B cell (primary cell): ENCODE data around the gene KRTAP10-7. TPM values are rescaled to one million over a fixed set of nuclear protein-coding genes. Genes with fewer than 3 reads are reported as not detected.
A peak's percentile ranks its signal among the peaks of the same experiment; 100 is the strongest.

Experiments
- ATAC-seq: fragments of 200-7000 bp; cut with Tn5 transposase; one replicate; pipeline ENCODE4 v1.10.0; 2021; ENCODE audit warnings: low read depth, mild to moderate bottlenecking, moderate number of reproducible peaks, moderate library complexity
- CTCF ChIA-PET: fragments of 350-600 bp; sonication (Branson Sonifier 250); formaldehyde crosslinking; loops from one replicate; lab custom pipeline; 2021; ENCODE audit warnings: antibody characterized with exemption, inconsistent platforms; lab: Charles Lee
- POLR2A ChIA-PET: fragments of 350-600 bp; sonication (Branson Sonifier 250); formaldehyde crosslinking; loops from one replicate; lab custom pipeline; 2021; ENCODE audit warnings: antibody characterized with exemption; lab: Charles Lee
- DNase-seq: peaks from one replicate; pipeline ENCODE4 v3.0.0; 2013
- H2AFZ ChIP-seq: 2 replicates; pipeline ENCODE4 v1.6.1; 2012; ENCODE audit warnings: mild to moderate bottlenecking, low read depth, low read length; ENCODE audit not compliant: insufficient read depth, poor library complexity, severe bottlenecking
- H3K27ac ChIP-seq, 2 donors: 1 replicate in 1 of 2; 2 replicates in 1 of 2; pipeline ENCODE4 v1.5.1; 2012 to 2013; ENCODE audit warnings: low read length in 2 of 2, mild to moderate bottlenecking in 2 of 2, moderate library complexity in 1 of 2
- H3K27me3 ChIP-seq, 4 experiments: fragments of 200-600 bp in 1 of 4; sonication (generic) in 1 of 4; replicated peaks in 1 of 4; 1 replicate in 2 of 4; 2 replicates in 2 of 4; pipeline versions ENCODE4 v1.6.1 to v1.7.0; 2013 to 2016; ENCODE audit warnings: low read length in 3 of 4, mild to moderate bottlenecking in 2 of 4, mixed read lengths in 1 of 4, moderate library complexity in 1 of 4; ENCODE audit not compliant: insufficient read depth in 4 of 4, control insufficient read depth in 3 of 4; ENCODE audit errors: control extremely low read depth in 1 of 4
- H3K36me3 ChIP-seq, 2 experiments: replicated peaks in 1 of 2; 1 replicate in 1 of 2; 2 replicates in 1 of 2; pipeline versions ENCODE4 v1.6.1 to v1.7.1; 2013; ENCODE audit warnings: low read length in 1 of 2; ENCODE audit not compliant: insufficient read depth in 2 of 2, control insufficient read depth in 1 of 2; ENCODE audit errors: control extremely low read depth in 1 of 2, extremely low read depth in 1 of 2
- H3K4me1 ChIP-seq, 2 donors: fragments of 200-600 bp in 1 of 2; sonication (generic) in 1 of 2; 1 replicate in 1 of 2; 2 replicates in 1 of 2; pipeline versions ENCODE4 v1.5.1 to v1.6.1; 2013 to 2017; ENCODE audit warnings: low read length in 2 of 2; ENCODE audit not compliant: control insufficient read depth in 2 of 2, insufficient read depth in 2 of 2
- H3K4me2 ChIP-seq: replicated peaks from 2 replicates; pipeline ENCODE3; 2012; ENCODE audit warnings: mild to moderate bottlenecking, low read depth, low read length; ENCODE audit not compliant: poor library complexity, severe bottlenecking
- H3K4me3 ChIP-seq, 5 experiments: fragments of 200-600 bp in 1 of 5; sonication (generic) in 1 of 5; 1 replicate in 3 of 5; 2 replicates in 2 of 5; pipeline versions ENCODE4 v1.5.1 to v1.7.0; 2011 to 2016; ENCODE audit warnings: low read length in 4 of 5, mild to moderate bottlenecking in 4 of 5, low read depth in 2 of 5, control low read depth in 1 of 5, moderate library complexity in 1 of 5; ENCODE audit not compliant: insufficient read depth in 1 of 5; ENCODE audit errors: control extremely low read depth in 1 of 5, extremely low read depth in 1 of 5
- H3K79me2 ChIP-seq: fragments of 200-600 bp; sonication (generic); one replicate; pipeline ENCODE4 v1.6.0; 2016; ENCODE audit warnings: low read length; ENCODE audit not compliant: control insufficient read depth, insufficient read depth
- H3K9ac ChIP-seq: fragments of 200-600 bp; sonication (generic); 2 replicates; pipeline ENCODE4 v1.6.1; 2017; ENCODE audit warnings: mild to moderate bottlenecking, low read length, moderate library complexity
- H3K9me3 ChIP-seq, 3 donors: one replicate each; pipeline versions ENCODE4 v1.6.1 to v1.7.1; 2013; ENCODE audit warnings: low read length in 2 of 3; ENCODE audit not compliant: control insufficient read depth in 2 of 3, insufficient read depth in 1 of 3; ENCODE audit errors: control extremely low read depth in 1 of 3
- H4K20me1 ChIP-seq: 2 replicates; pipeline ENCODE4 v1.6.0; 2012; ENCODE audit warnings: mild to moderate bottlenecking, low read length; ENCODE audit not compliant: insufficient read depth, control insufficient read depth, poor library complexity, severe bottlenecking
- H3K27ac Mint-ChIP-seq: one replicate; pipeline ENCODE4 v1.8.0; 2021; ENCODE audit warnings: mixed read lengths
- H3K27me3 Mint-ChIP-seq: one replicate; pipeline ENCODE4 v1.8.0; 2021; ENCODE audit warnings: mixed read lengths
- H3K4me1 Mint-ChIP-seq: one replicate; pipeline ENCODE4 v1.8.0; 2021; ENCODE audit warnings: mixed read lengths
- H3K4me3 Mint-ChIP-seq: one replicate; pipeline ENCODE4 v1.8.0; 2021; ENCODE audit warnings: mixed read lengths
- H3K9me3 Mint-ChIP-seq: one replicate; pipeline ENCODE4 v1.8.0; 2022; ENCODE audit warnings: mixed read lengths; ENCODE audit not compliant: insufficient read depth
- CTCF ChIP-seq: fragments of 200-600 bp; IDR thresholded peaks from one replicate; pipeline ENCODE4 v1.8.0; 2022; ENCODE audit warnings: antibody characterized with exemption, mild to moderate bottlenecking
- EZH2 ChIP-seq: IDR thresholded peaks from 2 replicates; pipeline ENCODE4 v1.6.1; 2012; ENCODE audit warnings: borderline replicate concordance, low read depth, mild to moderate bottlenecking, moderate library complexity, low read length; ENCODE audit not compliant: insufficient read depth, poor library complexity, severe bottlenecking
- WGBS: methylation state at CpG from one replicate; pipeline ENCODE4 v1.1.5; 2013; ENCODE audit warnings: missing lambda C conversion rate; ENCODE audit not compliant: insufficient coverage; 5-methylcytosine and 5-hydroxymethylcytosine counted together
- intact Hi-C: fragments of 100-400 bp; cut with micrococcal nuclease; formaldehyde crosslinking; loops from one replicate; pipeline ENCODE4 v1.10.0; 2022
- polyA plus RNA-seq: library from polyadenylated mRNA; depleted of rRNA; stranded (reverse); fragments of >200 nt; gene quantifications from 2 replicates; pipeline ENCODE4 v1.2.3, GENCODE V29; 2012
- total RNA-seq, 2 donors: library from RNA; stranded (reverse); fragments of 120-200 nt in 1 of 2; gene quantifications; 1 replicate in 1 of 2; 2 replicates in 1 of 2; pipeline versions ENCODE4 v1.2.3 to v1.2.4, GENCODE V29; 2013 to 2022

Gene KRTAP10-7
- total and polyA plus RNA-seq, 2 donors (not counting 1 experiment from before 2014, with no cell fraction given) = not detected

GRCh38 chr21:44567481-44568171 lies 32.8 kb upstream of the KRTAP10-7 start:
- intact Hi-C loops = loop anchor here (5.0 kb wide), 1 partner anchor 545 kb away; no protein-coding TSS in a partner anchor
- WGBS = 92% methylated on average over 18 of the region's 18 CpGs
- Histone ChIP-seq H3K4me3 (no peak overlapping the region), H4K20me1 (no peaks in the 10 kb centered on the region), H2AFZ (no peak overlapping the region), H3K27me3 (no peaks in the 10 kb centered on the region), H3K9me3 (peaks cover 0 to 18% (median 4%) of the 10 kb centered on the region in 3 donors), H3K4me1 (peaks cover 12 to 26% of the 10 kb centered on the region in 2 donors), H3K9ac (no peak overlapping the region), H3K27ac (no peak overlapping the region), H3K36me3 (no peaks in the 10 kb centered on the region), H3K79me2 (no peaks in the 10 kb centered on the region), H3K4me2 (no peak overlapping the region)
- POLR2A ChIA-PET = no interaction called here
- TF ChIP-seq CTCF (no peak), EZH2 (no peak)
- Mint-ChIP-seq H3K4me1 (peaks cover 25% of the 10 kb centered on the region), H3K27ac (peak overlapping the region; percentile 56), H3K4me3 (no peak overlapping the region), H3K27me3 (peaks cover 19% of the 10 kb centered on the region), H3K9me3 (peaks cover 2% of the 10 kb centered on the region)
- ATAC-seq (no peak), DNase-seq (no peak)
- CTCF ChIA-PET = no interaction called here

GRCh38 chr21:44568261-44568660 lies 32.1 kb upstream of the KRTAP10-7 start:
- H3K27me3 ChIP-seq = no peaks in the 10 kb centered on the region
- ChIA-PET POLR2A (no interaction called here), CTCF (no interaction called here)
- no peak overlapping the region for H3K27ac Mint-ChIP-seq
- peaks cover 12 to 26% of the 10 kb centered on the region in 2 donors for H3K4me1 ChIP-seq
- H3K4me2 ChIP-seq = no peak overlapping the region
- no peak for ATAC-seq
- H3K4me1 Mint-ChIP-seq = peaks cover 25% of the 10 kb centered on the region
- H3K4me3 ChIP-seq = no peak overlapping the region
- H3K9me3 ChIP-seq = peaks cover 0 to 18% (median 2%) of the 10 kb centered on the region in 3 donors
- TF ChIP-seq CTCF (no peak), EZH2 (no peak)
- no peaks in the 10 kb centered on the region for H4K20me1 ChIP-seq
- DNase-seq = no peak
- no peaks in the 10 kb centered on the region for H3K79me2 ChIP-seq
- intact Hi-C loops = loop anchor here (5.0 kb wide), 1 partner anchor 544 kb away; no protein-coding TSS in a partner anchor
- H3K9me3 Mint-ChIP-seq = peaks cover 2% of the 10 kb centered on the region
- no peak overlapping the region for H2AFZ ChIP-seq
- no peaks in the 10 kb centered on the region for H3K36me3 ChIP-seq
- no peak overlapping the region for H3K9ac ChIP-seq
- 83% methylated on average over 12 of the region's 12 CpGs for WGBS
- no peak overlapping the region for H3K27ac ChIP-seq
- H3K4me3 Mint-ChIP-seq = no peak overlapping the region
- H3K27me3 Mint-ChIP-seq = peaks cover 23% of the 10 kb centered on the region
